Measurements from ENCODE around the gene CLEC2L.
"Not testable (repeated sequence)": the region's sequence is repeated elsewhere in the genome, so short reads cannot be mapped to it uniquely, and the experiment has no call there.

The CLEC2L gene

DNA sequence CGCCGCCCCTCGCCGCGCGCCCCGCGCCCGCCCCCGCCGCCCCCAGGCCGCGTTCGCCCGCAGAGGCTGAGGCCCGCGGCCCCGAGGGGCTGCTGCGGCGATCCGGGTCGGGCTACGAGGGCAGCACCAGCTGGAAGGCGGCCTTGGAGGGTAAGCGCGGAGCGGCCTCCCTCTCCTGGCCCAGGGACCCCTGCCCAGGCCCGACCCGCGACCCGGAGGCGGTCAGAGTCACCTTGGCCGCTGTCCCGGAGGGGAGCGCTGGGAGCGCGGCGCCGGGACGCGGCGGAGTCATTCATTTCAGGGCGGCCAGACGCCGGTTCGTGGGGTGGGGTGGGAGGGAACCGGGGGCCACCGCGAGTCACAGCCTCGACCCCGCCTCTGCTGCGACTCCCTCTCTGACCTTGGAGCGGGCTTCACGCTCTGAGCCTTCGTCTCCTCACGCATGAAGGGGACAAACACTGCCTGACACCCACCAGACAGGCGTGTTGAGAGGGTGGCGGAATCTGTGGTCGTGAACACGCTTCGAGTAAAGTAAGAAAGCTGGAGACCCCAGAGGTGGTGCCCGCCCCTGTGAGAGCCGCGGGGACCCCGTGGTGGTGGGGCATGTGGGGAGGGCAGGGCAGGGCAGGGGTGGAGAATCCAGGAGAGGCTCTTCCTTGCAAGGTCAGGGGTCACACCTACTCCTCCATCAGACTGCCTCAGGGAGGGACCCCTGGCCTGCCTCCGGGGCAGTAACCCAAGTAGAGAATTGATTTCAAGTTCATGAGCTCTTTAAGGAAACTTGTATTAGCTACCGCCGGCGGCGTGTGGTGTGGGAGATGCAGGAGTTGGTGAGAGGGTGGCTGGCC lies 707 bp downstream of the CLEC2L start:
- no peak for DNase-seq

DNA sequence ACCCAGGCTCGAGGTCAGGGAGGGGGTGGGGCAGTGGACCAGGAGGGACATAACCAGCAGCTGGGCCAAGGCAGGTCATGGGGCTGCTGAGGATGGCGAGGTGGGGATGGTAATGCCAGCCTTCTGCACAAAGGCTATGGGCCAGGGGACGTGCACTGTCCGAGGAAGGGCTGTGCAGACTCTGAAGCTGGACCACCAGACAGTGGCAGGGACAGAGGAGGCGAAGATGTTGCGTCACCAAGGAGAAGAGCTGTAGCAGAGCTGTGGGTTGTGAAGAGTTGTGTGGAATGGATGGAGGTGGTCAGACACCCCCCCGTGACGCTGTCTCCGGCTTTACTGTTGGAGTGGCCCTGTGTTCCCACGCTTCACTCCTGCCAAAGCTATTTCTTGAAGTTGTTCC lies 1.8 kb downstream of the CLEC2L start:
- no peak for DNase-seq

- no peak for DNase-seq
These were observed 2.3 kb downstream of the CLEC2L start for GRCh38 chr7:139525750-139526149.

- no peak for DNase-seq
These were observed 3.4 kb downstream of the CLEC2L start for GRCh38 chr7:139526578-139527544.

DNA sequence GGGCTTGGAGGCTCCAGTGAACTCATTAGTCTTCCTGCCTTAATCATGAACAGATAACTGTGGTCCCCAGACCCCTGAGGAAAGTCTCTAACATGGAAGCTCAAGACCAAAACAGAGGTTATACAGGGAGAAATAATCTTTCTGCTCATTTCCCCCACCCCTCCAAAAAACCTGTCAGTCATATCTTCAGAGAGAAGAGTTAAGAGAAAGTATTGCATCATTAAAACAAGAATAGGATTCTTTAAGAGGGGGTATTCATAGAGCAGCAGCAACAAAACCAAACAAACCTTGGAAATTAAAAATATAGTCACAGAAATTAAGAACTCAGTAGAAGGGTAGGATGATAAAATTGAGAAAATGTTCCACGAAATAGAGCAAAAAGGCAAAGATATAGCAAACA lies 7.6 kb downstream of the CLEC2L start:
- no peak for DNase-seq

DNA sequence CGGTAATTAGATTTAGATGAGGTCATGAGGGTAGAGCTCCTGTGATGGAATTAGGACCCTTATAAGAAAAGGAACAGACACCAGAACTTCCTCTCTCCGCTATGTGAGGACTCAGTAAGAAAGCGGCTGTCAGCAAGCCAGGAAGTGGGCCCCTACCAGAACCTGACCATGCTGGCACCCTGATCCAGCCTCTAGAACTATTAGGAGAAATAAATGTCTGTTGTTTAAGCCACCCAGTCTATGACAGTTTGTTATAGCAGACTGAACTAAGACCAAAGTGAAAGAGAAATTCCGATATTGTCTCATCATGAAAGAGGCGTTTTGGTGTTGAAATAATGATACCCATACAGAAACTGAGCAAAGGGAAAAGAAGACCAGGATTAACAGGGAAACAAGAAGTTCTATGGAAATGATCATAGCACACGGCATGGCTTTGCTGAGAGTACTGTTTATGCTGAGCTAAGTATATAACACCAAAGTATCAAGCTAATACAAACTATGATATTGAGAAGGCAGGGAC lies 9.2 kb downstream of the CLEC2L start:
- DNase-seq, result no peak

GRCh38 chr7:139534096-139534495 lies 10.6 kb downstream of the CLEC2L start:
- no peak for DNase-seq

GRCh38 chr7:139534966-139535651 lies 11.6 kb downstream of the CLEC2L start:
- no peak for DNase-seq

- no peak for DNase-seq
These were observed 12.7 kb downstream of the CLEC2L start for GRCh38 chr7:139536152-139536551.

- no peak for DNase-seq
These were observed 15.6 kb downstream of the CLEC2L start for GRCh38 chr7:139538881-139539635.

GRCh38 chr7:139540203-139540602 lies 16.7 kb downstream of the CLEC2L start:
- no peak for DNase-seq

- no peak for DNase-seq
These were observed 18.3 kb downstream of the CLEC2L start for GRCh38 chr7:139541600-139542307.

GRCh38 chr7:139542308-139543151 lies 19.0 kb downstream of the CLEC2L start:
- no peak for DNase-seq

DNA sequence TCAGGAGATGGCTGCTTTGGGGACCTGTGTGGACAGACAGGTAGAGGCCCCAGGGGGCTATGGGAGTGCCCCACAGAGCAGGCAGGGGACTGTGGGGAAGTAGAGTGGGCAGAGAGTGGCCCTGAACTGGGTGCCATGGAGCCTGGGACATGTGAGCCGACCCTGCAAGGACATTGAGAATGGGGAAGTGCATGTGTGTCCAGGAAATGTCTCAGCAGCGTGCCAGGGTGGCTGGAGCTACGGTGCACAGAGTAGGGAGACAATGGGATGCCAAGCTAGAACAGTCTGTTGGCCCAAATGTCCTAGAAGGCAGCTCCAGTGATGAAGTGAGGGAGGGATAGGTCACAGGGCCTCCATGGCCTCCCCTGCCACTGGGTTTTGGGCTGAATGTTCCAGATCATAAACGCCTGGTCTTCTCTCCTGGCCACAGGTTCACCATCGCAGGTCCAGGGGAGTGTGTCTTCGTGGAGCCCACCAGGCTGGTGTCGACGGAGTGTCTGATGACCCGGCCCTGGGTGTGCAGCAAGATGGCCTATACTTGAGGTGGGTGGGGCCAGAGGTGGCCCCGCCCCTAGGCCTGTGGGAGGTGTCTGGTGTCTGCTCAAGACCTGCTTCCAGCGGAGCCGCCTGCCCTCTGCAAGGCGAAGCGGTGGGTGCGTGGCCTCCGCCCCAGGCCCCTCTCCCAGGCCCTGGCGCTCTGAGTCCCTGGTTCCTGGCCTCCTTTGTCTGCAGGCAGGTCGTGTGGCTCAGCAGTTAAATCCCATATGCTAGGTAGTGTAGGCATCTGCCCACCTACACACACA lies 20.5 kb downstream of the CLEC2L start:
- DNase-seq, result no peak

- DNase-seq, result no peak
These were observed 21.2 kb downstream of the CLEC2L start for GRCh38 chr7:139544645-139545044.

DNA sequence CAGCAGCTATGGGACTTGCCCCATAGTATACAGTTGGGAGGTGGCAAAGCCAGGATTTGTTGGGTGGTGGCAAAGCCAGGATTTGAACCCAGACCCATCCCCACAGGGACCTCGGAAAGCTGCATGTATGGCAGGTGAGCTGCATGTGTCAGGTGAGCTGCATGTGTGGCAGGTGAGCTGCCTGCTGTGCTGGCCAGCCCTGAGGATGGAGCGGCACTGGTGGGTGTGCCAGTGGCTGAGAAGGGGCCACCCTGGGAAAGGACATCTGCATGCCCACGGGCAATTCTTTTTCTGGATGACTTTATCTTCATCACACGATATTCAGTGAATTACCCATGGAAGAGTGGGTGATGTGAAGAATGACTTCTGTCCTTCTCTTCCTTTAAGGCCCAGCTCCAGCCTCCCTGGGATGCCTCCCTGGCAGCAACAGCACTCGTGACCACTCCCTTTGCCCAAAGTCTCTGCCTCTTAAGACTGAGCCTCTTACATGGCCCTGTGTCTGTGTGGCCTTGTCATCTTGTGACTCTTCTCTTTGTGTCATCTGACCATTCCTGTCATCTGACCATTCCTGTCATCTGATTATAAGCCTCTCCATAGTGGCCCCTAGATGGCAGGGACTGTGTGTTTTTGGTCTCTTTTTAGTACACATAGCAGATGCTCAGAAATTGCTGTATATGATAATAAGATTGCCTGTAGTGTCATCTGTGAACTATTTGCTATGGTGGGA lies 25.0 kb downstream of the CLEC2L start:
- DNase-seq, result no peak

DNA sequence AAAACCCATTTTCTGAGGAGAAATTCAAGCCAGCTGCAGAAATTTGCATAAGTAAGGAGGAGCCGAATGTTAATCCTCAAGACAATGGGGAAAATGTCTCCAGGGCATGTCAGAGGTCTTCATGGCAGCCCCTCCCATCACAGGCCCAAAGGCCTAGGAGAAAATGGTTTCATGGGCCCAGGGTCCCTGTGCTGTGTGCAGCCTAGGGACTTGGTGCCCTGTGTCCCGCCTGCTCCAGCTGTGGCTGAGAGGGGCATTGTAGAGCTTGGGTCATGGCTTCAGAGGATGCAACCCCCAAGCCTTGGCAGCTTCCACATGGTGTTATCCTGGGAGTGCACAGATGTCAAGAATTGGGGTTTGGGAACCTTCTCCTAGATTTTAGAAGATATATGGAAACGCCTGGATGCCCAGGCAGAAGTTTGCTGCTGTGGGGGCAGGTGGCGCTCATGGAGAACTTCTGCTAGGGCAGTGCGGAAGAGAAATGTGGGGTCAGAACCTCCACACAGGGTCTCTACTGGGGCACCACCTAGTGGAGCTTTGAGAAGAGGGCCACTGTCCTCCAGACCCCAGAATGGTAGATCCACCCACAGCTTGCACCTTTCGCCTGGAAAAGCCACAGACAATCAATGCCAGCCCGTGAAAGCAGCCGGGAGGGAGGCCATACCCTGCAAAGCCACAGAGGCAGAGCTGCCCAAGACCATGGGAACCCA lies 30.7 kb downstream of the CLEC2L start:
- DNase-seq, result not testable (repeated sequence)

Data from effector CD8-positive, alpha-beta T cell (primary cell).